K562 (cell line): ENCODE measurements around the gene FAM149B1. TPM values are rescaled to one million over a fixed set of nuclear protein-coding genes. Genes with fewer than 3 reads are reported as not detected.

Experiments
- ARNT ChIP-seq, 2 experiments: fragments of 450-650 bp; IDR thresholded peaks; 2 replicates each; pipeline ENCODE4 v1.6.1; 2016; ENCODE audit warnings: mild to moderate bottlenecking in 1 of 2
- CAMTA2 ChIP-seq: fragments of 250-450 bp; sonication (Bioruptor Pico); conservative IDR thresholded peaks from 2 replicates; pipeline ENCODE4 v1.5.1; 2022
- CBX1 ChIP-seq: sonication (generic); IDR thresholded peaks from 2 replicates; pipeline ENCODE4 v1.6.1; 2016; ENCODE audit warnings: antibody characterized with exemption, low read depth, mild to moderate bottlenecking
- CCNT2 ChIP-seq: IDR thresholded peaks from 2 replicates; pipeline ENCODE4 v1.6.1; 2011; ENCODE audit warnings: borderline replicate concordance, low read depth, mild to moderate bottlenecking, moderate library complexity, mixed read lengths, low read length; ENCODE audit not compliant: insufficient read length; ENCODE audit errors: extremely low read depth
- CEBPB ChIP-seq: fragments of 450-650 bp; IDR thresholded peaks from 2 replicates; pipeline ENCODE4 v1.6.1; 2016; ENCODE audit warnings: missing genetic modification characterization, missing compliant biosample characterization
- CREB3 ChIP-seq: fragments of 450-650 bp; conservative IDR thresholded peaks from 2 replicates; pipeline ENCODE4 v1.6.1; 2016; ENCODE audit warnings: missing genetic modification characterization, low read depth, mild to moderate bottlenecking, missing compliant biosample characterization, moderate library complexity
- DMBX1 ChIP-seq: fragments of 250-450 bp; sonication (Bioruptor Pico); IDR thresholded peaks from 2 replicates; pipeline ENCODE4 v1.8.0; 2022; ENCODE audit warnings: inconsistent platforms, mild to moderate bottlenecking, moderate library complexity, borderline replicate concordance
- ELK1 ChIP-seq: sonication (generic); formaldehyde crosslinking; IDR thresholded peaks from 2 replicates; pipeline ENCODE4 v1.8.1; 2022; ENCODE audit warnings: missing genetic modification reagents
- EP400 ChIP-seq: fragments of 450-650 bp; IDR thresholded peaks from 2 replicates; pipeline ENCODE4 v1.6.1; 2017; ENCODE audit warnings: antibody characterized with exemption, mild to moderate bottlenecking, moderate library complexity
- FOSL1 ChIP-seq: fragments of 200-800 bp; sonication (Bioruptor generic); conservative IDR thresholded peaks from 2 replicates; pipeline ENCODE4 v1.6.1; 2016; ENCODE audit warnings: missing genetic modification characterization, missing compliant biosample characterization
- MAFF ChIP-seq: IDR thresholded peaks from 2 replicates; pipeline ENCODE4 v1.6.1; 2012; ENCODE audit warnings: low read length, improper control_type of control experiment
- MCM5 ChIP-seq: fragments of 450-650 bp; IDR thresholded peaks from 2 replicates; pipeline ENCODE4 v1.6.1; 2016; ENCODE audit warnings: low read depth
- NELFE ChIP-seq: IDR thresholded peaks from 2 replicates; pipeline ENCODE4 v1.6.1; 2011; ENCODE audit warnings: mild to moderate bottlenecking; ENCODE audit not compliant: insufficient read depth, insufficient read length
- POLR2G ChIP-seq: fragments of 200-400 bp; formaldehyde crosslinking; IDR thresholded peaks from 2 replicates; pipeline ENCODE4 v1.6.1; 2017; ENCODE audit warnings: low read depth, mild to moderate bottlenecking, antibody characterized with exemption, low read length, moderate library complexity
- POU5F1 ChIP-seq: fragments of 150-350 bp; IDR thresholded peaks from 2 replicates; pipeline ENCODE4 v1.6.1; 2014; ENCODE audit warnings: borderline replicate concordance, low read length, low read depth, mild to moderate bottlenecking; ENCODE audit not compliant: partially characterized antibody
- RBM39 ChIP-seq: fragments of 200-400 bp; formaldehyde crosslinking; optimal IDR thresholded peaks from 2 replicates; pipeline ENCODE3; 2018; ENCODE audit warnings: low read depth, low read length
- SNRNP70 ChIP-seq: fragments of 200-400 bp; formaldehyde crosslinking; optimal IDR thresholded peaks from 2 replicates; pipeline ENCODE3; 2017; ENCODE audit warnings: low read depth, low read length
- TFAP4 ChIP-seq: sonication (generic); formaldehyde crosslinking; IDR thresholded peaks from 2 replicates; pipeline ENCODE4 v1.8.0; 2022; ENCODE audit warnings: missing genetic modification reagents, mild to moderate bottlenecking, moderate library complexity, borderline replicate concordance
- ZBTB17 ChIP-seq: fragments of 450-650 bp; formaldehyde crosslinking; IDR thresholded peaks from 2 replicates; pipeline ENCODE4 v1.4.0; 2020; ENCODE audit warnings: mild to moderate bottlenecking
- ZNF586 ChIP-seq: fragments of 450-650 bp; formaldehyde crosslinking; conservative IDR thresholded peaks from 2 replicates; pipeline ENCODE4 v1.4.0; 2020; ENCODE audit warnings: mild to moderate bottlenecking, moderate library complexity
- ZNF75A ChIP-seq: fragments of 450-650 bp; formaldehyde crosslinking; IDR thresholded peaks from 2 replicates; pipeline ENCODE4 v1.4.0; 2020; ENCODE audit warnings: mild to moderate bottlenecking
- polyA plus RNA-seq, 8 experiments: library from polyadenylated mRNA; depleted of rRNA in 4 of 8; stranded (reverse) in 5 of 8; unstranded in 3 of 8; fragments of >200 nt; fragmentation: Nextera tagmentation in 2 of 8; fragmentation: Illumina TruSeq in 1 of 8; extraction: Ambion mirVana in 2 of 8; extraction: Trizol in 1 of 8; gene quantifications; 2 replicates each; pipeline versions ENCODE4 v1.2.1 to v1.2.3, GENCODE V29; 2011 to 2014; ENCODE audit warnings: inconsistent platforms in 1 of 8, missing spikeins in 1 of 8
- total RNA-seq, 7 experiments: library from RNA; depleted of rRNA in 6 of 7; stranded (reverse); fragments of >200 nt in 6 of 7; fragmentation: Illumina TruSeq in 2 of 7; extraction: Trizol in 2 of 7; gene quantifications; 2 replicates each; pipeline versions ENCODE4 v1.2.1 to v1.2.3, GENCODE V29; 2011 to 2021; ENCODE audit warnings: low replicate concordance in 1 of 7

Gene FAM149B1
- total and polyA plus RNA-seq, 9 of the 15 experiments (the other 6 are each of a cell fraction or from before 2014, with no cell fraction given) = 4.2 to 18.5 (median 9.3) TPM

GRCh38 chr10:73228247-73228646 is 60.3 kb downstream of the FAM149B1 start (continued):
- peak; percentile 77 for TF ChIP-seq FOSL1
- no peak for TF ChIP-seq MCM5
- TF ChIP-seq CCNT2 = no peak
- no peak for TF ChIP-seq ARNT (IDR thresholded peaks at IDR 0.05)
- no peak for TF ChIP-seq CAMTA2
- no peak for TF ChIP-seq TFAP4 (CRISPR knock-in tag)
- no peak for TF ChIP-seq POU5F1
- no peak for TF ChIP-seq CBX1
- no peak for TF ChIP-seq MAFF
- TF ChIP-seq POLR2G = peak; percentile 21; the same call in 1 of the 2 replicates
- no peak for TF ChIP-seq ZNF75A (CRISPR knock-in tag)
- no peak for TF ChIP-seq DMBX1 (CRISPR knock-in tag)
- peak; percentile 68 for TF ChIP-seq CEBPB (tag)
- TF ChIP-seq RBM39 = no peak
- TF ChIP-seq ZBTB17 (CRISPR knock-in tag) = no peak
- TF ChIP-seq SNRNP70 = no peak
- 0 out of 2 replicates have a peak, but pooled peaks have one; percentile 14 for TF ChIP-seq EP400
- no peak for TF ChIP-seq CREB3
- no peak for TF ChIP-seq ELK1 (CRISPR knock-in tag)
- TF ChIP-seq NELFE = no peak
- no peak for TF ChIP-seq ZNF586 (CRISPR knock-in tag)
